H1 (cell line): ENCODE results near the gene PRMT1. TPM values are rescaled to one million over a fixed set of nuclear protein-coding genes. Genes with fewer than 3 reads are reported as not detected.

Experiments used
- CTCF ChIA-PET: fragments of 300-600 bp; sonication (Branson Sonifier 250); formaldehyde crosslinking; loops from one replicate; lab custom pipeline; 2021; ENCODE audit not compliant: partially characterized antibody; lab: Charles Lee
- POLR2A ChIA-PET: fragments of 300-600 bp; sonication (Branson Sonifier 250); formaldehyde crosslinking; loops from one replicate; lab custom pipeline; 2021; ENCODE audit warnings: inconsistent platforms; ENCODE audit not compliant: partially characterized antibody; lab: Charles Lee
- DNase-seq, 2 experiments: peaks; one replicate each; pipeline versions ENCODE4 v3.0.0 to v3.0.0-alpha.2; 2010 to 2022; ENCODE audit warnings: low spot score in 2 of 2, low read depth in 1 of 2, mixed read lengths in 1 of 2
- FAIRE-seq: peaks from 2 replicates; lab custom pipeline; 2011; peaks lifted over from hg19 to GRCh38; lab: Jason Lieb, UNC
- H2AFZ ChIP-seq: 2 replicates; pipeline ENCODE4 v1.8.1; 2012; ENCODE audit warnings: low read length, inconsistent platforms
- H2AK5ac ChIP-seq: 2 replicates; pipeline ENCODE4 v1.6.1; 2013; ENCODE audit warnings: low read depth, low read length
- H2BK120ac ChIP-seq: replicated peaks from 2 replicates; pipeline ENCODE3; 2013; ENCODE audit warnings: low read depth, low read length, inconsistent platforms
- H2BK12ac ChIP-seq: 2 replicates; pipeline ENCODE4 v1.6.1; 2013; ENCODE audit warnings: low read depth, low read length
- H2BK15ac ChIP-seq: 2 replicates; pipeline ENCODE4 v1.6.1; 2013; ENCODE audit warnings: low read length
- H2BK20ac ChIP-seq: 2 replicates; pipeline ENCODE4 v1.6.1; 2013; ENCODE audit warnings: low read length
- H2BK5ac ChIP-seq: 2 replicates; pipeline ENCODE4 v1.6.1; 2013; ENCODE audit warnings: low read depth, low read length
- H3K14ac ChIP-seq: 2 replicates; pipeline ENCODE4 v1.6.1; 2013; ENCODE audit warnings: inconsistent platforms; ENCODE audit not compliant: insufficient read length
- H3K18ac ChIP-seq: 2 replicates; pipeline ENCODE4 v1.6.1; 2013; ENCODE audit warnings: low read length; ENCODE audit errors: extremely low read depth
- H3K23ac ChIP-seq: 2 replicates; pipeline ENCODE4 v1.6.1; 2013; ENCODE audit warnings: inconsistent platforms; ENCODE audit not compliant: insufficient read length
- H3K23me2 ChIP-seq: 2 replicates; pipeline ENCODE4 v1.6.1; 2013; ENCODE audit warnings: low read depth, low read length
- H3K27ac ChIP-seq: 2 replicates; pipeline ENCODE4 v1.6.1; 2011; ENCODE audit warnings: low read depth, low read length, inconsistent platforms
- H3K27me3 ChIP-seq, 4 experiments: replicated peaks in 1 of 4; 1 replicate in 1 of 4; 2 replicates in 3 of 4; pipeline versions ENCODE4 v1.6.1 to v1.8.1; 2011 to 2013; ENCODE audit warnings: low read length in 3 of 4, mild to moderate bottlenecking in 3 of 4, inconsistent platforms in 2 of 4, mixed read lengths in 2 of 4, moderate library complexity in 1 of 4; ENCODE audit not compliant: control insufficient read depth in 3 of 4, insufficient read depth in 3 of 4; ENCODE audit errors: extremely low read depth in 1 of 4
- H3K36me3 ChIP-seq, 4 experiments: 2 replicates each; pipeline versions ENCODE4 v1.6.1 to v1.8.1; 2011 to 2013; ENCODE audit warnings: mild to moderate bottlenecking in 4 of 4, low read length in 3 of 4, moderate library complexity in 2 of 4, control low read depth in 1 of 4, inconsistent platforms in 1 of 4; ENCODE audit not compliant: insufficient read depth in 4 of 4, control insufficient read depth in 2 of 4
- H3K4ac ChIP-seq: replicated peaks from 2 replicates; pipeline ENCODE3; 2013; ENCODE audit warnings: low read length, low read depth, mixed read lengths, inconsistent platforms; ENCODE audit not compliant: insufficient read length
- H3K4me1 ChIP-seq, 4 experiments: replicated peaks in 1 of 4; 1 replicate in 1 of 4; 2 replicates in 3 of 4; pipeline versions ENCODE4 v1.6.1 to v1.8.1; 2011 to 2013; ENCODE audit warnings: low read length in 3 of 4, inconsistent platforms in 2 of 4, mixed read lengths in 1 of 4; ENCODE audit not compliant: insufficient read depth in 4 of 4, control insufficient read depth in 3 of 4
- H3K4me2 ChIP-seq, 2 experiments: 2 replicates each; pipeline versions ENCODE4 v1.6.1 to v1.8.1; 2011 to 2013; ENCODE audit warnings: low read depth in 2 of 2, low read length in 2 of 2, control low read depth in 1 of 2, inconsistent platforms in 1 of 2, mild to moderate bottlenecking in 1 of 2; ENCODE audit not compliant: insufficient read depth in 1 of 2
- H3K4me3 ChIP-seq, 4 experiments: fragments of 200-600, 300-600 bp in 1 of 4; sonication (generic), shearing (Covaris generic), sonication (Bioruptor Twin) in 1 of 4; 2 replicates each; pipeline versions ENCODE4 v1.5.1 to v1.8.1; 2011 to 2016; ENCODE audit warnings: low read length in 4 of 4, low read depth in 3 of 4, control low read depth in 2 of 4, inconsistent platforms in 2 of 4, mild to moderate bottlenecking in 2 of 4, mixed read lengths in 1 of 4, moderate library complexity in 1 of 4; ENCODE audit not compliant: insufficient read depth in 2 of 4; ENCODE audit errors: extremely low read depth in 1 of 4
- H3K56ac ChIP-seq: replicated peaks from 2 replicates; pipeline ENCODE3; 2013; ENCODE audit warnings: low read depth, mild to moderate bottlenecking, mixed read lengths, low read length, inconsistent platforms; ENCODE audit not compliant: insufficient read length
- H3K79me1 ChIP-seq: 2 replicates; pipeline ENCODE4 v1.6.1; 2013; ENCODE audit warnings: low read depth, low read length, control low read depth
- H3K79me2 ChIP-seq, 2 experiments: 2 replicates each; pipeline versions ENCODE4 v1.6.1 to v1.8.1; 2012 to 2013; ENCODE audit warnings: low read length in 2 of 2, mild to moderate bottlenecking in 2 of 2, inconsistent platforms in 1 of 2; ENCODE audit not compliant: insufficient read depth in 2 of 2, control insufficient read depth in 1 of 2
- H3K9ac ChIP-seq, 4 experiments: replicated peaks in 1 of 4; 1 replicate in 1 of 4; 2 replicates in 3 of 4; pipeline versions ENCODE4 v1.6.1 to v1.8.1; 2011 to 2013; ENCODE audit warnings: low read depth in 3 of 4, low read length in 3 of 4, control low read depth in 2 of 4, mild to moderate bottlenecking in 2 of 4, moderate library complexity in 2 of 4, inconsistent platforms in 1 of 4; ENCODE audit errors: extremely low read depth in 1 of 4
- H3K9me3 ChIP-seq, 2 experiments: 2 replicates each; pipeline versions ENCODE4 v1.6.1 to v1.8.1; 2012 to 2013; ENCODE audit warnings: mild to moderate bottlenecking in 2 of 2, moderate library complexity in 2 of 2, control low read depth in 1 of 2, inconsistent platforms in 1 of 2, low read depth in 1 of 2, low read length in 1 of 2, mixed read lengths in 1 of 2; ENCODE audit not compliant: insufficient read depth in 2 of 2
- H4K20me1 ChIP-seq, 2 experiments: replicated peaks in 1 of 2; 2 replicates each; pipeline versions ENCODE3 to v1.8.1; 2011 to 2013; ENCODE audit warnings: inconsistent platforms in 2 of 2, low read length in 2 of 2, mild to moderate bottlenecking in 1 of 2; ENCODE audit not compliant: insufficient read depth in 2 of 2, control insufficient read depth in 1 of 2
- H4K5ac ChIP-seq: 2 replicates; pipeline ENCODE4 v1.6.1; 2013; ENCODE audit warnings: low read length, low read depth, mixed read lengths, inconsistent platforms; ENCODE audit not compliant: insufficient read length
- H4K8ac ChIP-seq: 2 replicates; pipeline ENCODE4 v1.8.0; 2013; ENCODE audit warnings: mild to moderate bottlenecking, moderate library complexity, low read length, inconsistent platforms; ENCODE audit not compliant: insufficient read depth; ENCODE audit errors: extremely low read depth
- H4K91ac ChIP-seq: replicated peaks from 2 replicates; pipeline ENCODE3; 2013; ENCODE audit warnings: low read length, mixed read lengths, inconsistent platforms; ENCODE audit not compliant: insufficient read length
- ASH2L ChIP-seq: fragments of 200-600, 300-600 bp; sonication (generic); IDR thresholded peaks from one replicate; pipeline ENCODE4 v1.7.1; 2017; ENCODE audit warnings: low read length
- BRCA1 ChIP-seq: IDR thresholded peaks from 2 replicates; pipeline ENCODE4 v1.6.1; 2012; ENCODE audit warnings: low read depth, low read length, improper control_type of control experiment
- CBX5 ChIP-seq: fragments of 300-800, 300-1000 bp; sonication (generic); IDR thresholded peaks from 2 replicates; pipeline ENCODE4 v1.7.1; 2016; ENCODE audit warnings: antibody characterized with exemption, low read length, low read depth
- FOSL1 ChIP-seq: IDR thresholded peaks from 2 replicates; pipeline ENCODE4 v1.6.1; 2011; ENCODE audit warnings: mild to moderate bottlenecking, low read depth, low read length, moderate library complexity; ENCODE audit not compliant: insufficient read depth
- GABPA ChIP-seq: IDR thresholded peaks from 2 replicates; pipeline ENCODE4 v1.6.1; 2011; ENCODE audit warnings: mild to moderate bottlenecking, low read length, moderate library complexity, borderline replicate concordance; ENCODE audit not compliant: insufficient read depth
- JUN ChIP-seq: IDR thresholded peaks from 2 replicates; pipeline ENCODE4 v1.6.1; 2011; ENCODE audit warnings: low read depth, mild to moderate bottlenecking, improper control_type of control experiment, low read length
- JUND ChIP-seq: IDR thresholded peaks from 2 replicates; pipeline ENCODE4 v1.6.1; 2011; ENCODE audit warnings: mild to moderate bottlenecking, improper control_type of control experiment, low read length
- NANOG ChIP-seq: IDR thresholded peaks from 2 replicates; pipeline ENCODE4 v1.6.1; 2011; ENCODE audit warnings: low read length, low read depth, mild to moderate bottlenecking, inconsistent platforms; ENCODE audit not compliant: insufficient read depth, poor library complexity, severe bottlenecking
- NRF1 ChIP-seq: IDR thresholded peaks from 2 replicates; pipeline ENCODE4 v1.6.1; 2011; ENCODE audit warnings: mild to moderate bottlenecking, low read depth, low read length, improper control_type of control experiment
- SAP30 ChIP-seq: fragments of 300-600 bp; sonication (generic); IDR thresholded peaks from 2 replicates; pipeline ENCODE4 v1.7.1; 2012; ENCODE audit warnings: low read length, moderate library complexity, mild to moderate bottlenecking, inconsistent platforms; ENCODE audit not compliant: insufficient read depth, insufficient replicate concordance
- TAF1 ChIP-seq: IDR thresholded peaks from 2 replicates; pipeline ENCODE4 v1.6.1; 2011; ENCODE audit warnings: mild to moderate bottlenecking, low read depth, low read length
- WGBS, 2 experiments: shearing (Covaris generic) in 1 of 2; methylation state at CpG; one replicate each; pipeline versions ENCODE4 v1.1.6 to v1.1.7; 2013 to 2015; ENCODE audit warnings: low lambda C conversion rate in 2 of 2, mixed read lengths in 2 of 2, inconsistent platforms in 1 of 2, low coverage in 1 of 2, missing lambda C conversion rate in 1 of 2; ENCODE audit not compliant: insufficient replicate concordance in 2 of 2, insufficient coverage in 1 of 2, insufficient read length in 1 of 2; ENCODE audit errors: extremely low coverage in 1 of 2, missing lambda C conversion rate in 1 of 2; 5-methylcytosine and 5-hydroxymethylcytosine counted together
- polyA plus RNA-seq, 7 experiments: library from polyadenylated mRNA; depleted of rRNA in 3 of 7; stranded (reverse) in 5 of 7; unstranded in 2 of 7; fragments of >200 nt in 5 of 7; fragments of 200-250 nt in 2 of 7; gene quantifications; 1 replicate in 5 of 7; 2 replicates in 1 of 7; 4 replicates in 1 of 7; pipeline versions ENCODE4 v1.2.1 to v1.2.3, GENCODE V29; 2011 to 2013; ENCODE audit warnings: missing spikeins in 2 of 7, mixed read lengths in 2 of 7
- total RNA-seq: library from RNA; stranded (reverse); fragmentation: NEBNext Ultra II Directional; extraction: Animal tissue kit (Norgen Biotek cat#: 25700); gene quantifications from 2 replicates; pipeline ENCODE4 v1.2.1, GENCODE V29; 2021

PRMT1 gene
- total and polyA plus RNA-seq, 2 of the 8 experiments (the other 6 are each of a cell fraction or from before 2014, with no cell fraction given): 561 to 1,215 TPM

GRCh38 chr19:49658139-49658517 is 18.9 kb upstream of the PRMT1 start:
- Histone ChIP-seq H3K23me2 (no peaks in the 10 kb centered on the region; the same call in 1 of the 2 replicates), H3K4me3 (no peak overlapping the region), H2BK12ac (no peak overlapping the region), H2AK5ac (no peak overlapping the region), H3K18ac (no peak overlapping the region), H3K4ac (no peak overlapping the region), H3K56ac (no peak overlapping the region), H2BK15ac (no peak overlapping the region), H4K8ac (peak overlapping the region; percentile 30; the same call in 1 of the 2 replicates), H3K36me3 (peaks cover 21 to 81% (median 59%) of the 10 kb centered on the region in 4 experiments; a peak in 7 of 8 replicates), H3K9ac (no peak overlapping the region), H4K5ac (no peak overlapping the region), H2AFZ (no peak overlapping the region), H3K79me2 (peaks cover 0 to 2% of the 10 kb centered on the region in 2 experiments; a peak in 1 of 4 replicates), H3K27ac (no peak overlapping the region), H3K79me1 (0 out of 2 replicates have a peak, but pooled peaks cover 5% of the 10 kb centered on the region), H4K20me1 (peaks cover 9 to 19% of the 10 kb centered on the region in 2 experiments), H2BK20ac (no peak overlapping the region), H4K91ac (no peak overlapping the region), H3K14ac (no peak overlapping the region), H2BK120ac (no peak overlapping the region), H3K9me3 (peaks cover 9 to 11% of the 10 kb centered on the region in 2 experiments), H3K4me1 (peaks cover 0 to 14% (median 5%) of the 10 kb centered on the region in 4 experiments; a peak in 4 of 7 replicates), H2BK5ac (no peak overlapping the region), H3K4me2 (no peak overlapping the region), H3K23ac (no peak overlapping the region), H3K27me3 (no peaks in the 10 kb centered on the region)
- no peak for DNase-seq
- 97% methylated on average over 9 of the region's 15 CpGs; no CpG with 5 or more reads in 1 of the 2 experiments for WGBS, 2 experiments
- FAIRE-seq: no peak
- ChIA-PET CTCF (interaction anchor here (0.9 to 3.8 kb wide), 4 partner anchors 10 to 26 kb away, joined by 3 to 39 read pairs (median 6); no protein-coding TSS in a partner anchor), POLR2A (interaction anchor here (1.0 to 18.0 kb wide), 5 partner anchors 14 to 65 kb away, joined by 3 to 275 read pairs (median 6); partner anchors contain the start of genes PRMT1, RRAS and SCAF1)
- TF ChIP-seq NRF1 (no peak), BRCA1 (no peak), JUND (no peak), TAF1 (no peak), NANOG (no peak), ASH2L (no peak), FOSL1 (no peak), GABPA (no peak), SAP30 (no peak), JUN (no peak), CBX5 (no peak)
